ENCODE results near the gene C9orf78. TPM values are rescaled to one million over a fixed set of nuclear protein-coding genes. Genes with fewer than 3 reads are reported as not detected.

Gene C9orf78, protein sequence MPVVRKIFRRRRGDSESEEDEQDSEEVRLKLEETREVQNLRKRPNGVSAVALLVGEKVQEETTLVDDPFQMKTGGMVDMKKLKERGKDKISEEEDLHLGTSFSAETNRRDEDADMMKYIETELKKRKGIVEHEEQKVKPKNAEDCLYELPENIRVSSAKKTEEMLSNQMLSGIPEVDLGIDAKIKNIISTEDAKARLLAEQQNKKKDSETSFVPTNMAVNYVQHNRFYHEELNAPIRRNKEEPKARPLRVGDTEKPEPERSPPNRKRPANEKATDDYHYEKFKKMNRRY
- polyA plus RNA-seq (2013, experiment 1 of 4): 56.0 TPM
- polyA plus RNA-seq (2013, experiment 2 of 4): 55.0 TPM
- 44.1 TPM for polyA plus RNA-seq (2013, experiment 3 of 4)
- polyA plus RNA-seq (2013, experiment 4 of 4): 51.2 TPM

DNA sequence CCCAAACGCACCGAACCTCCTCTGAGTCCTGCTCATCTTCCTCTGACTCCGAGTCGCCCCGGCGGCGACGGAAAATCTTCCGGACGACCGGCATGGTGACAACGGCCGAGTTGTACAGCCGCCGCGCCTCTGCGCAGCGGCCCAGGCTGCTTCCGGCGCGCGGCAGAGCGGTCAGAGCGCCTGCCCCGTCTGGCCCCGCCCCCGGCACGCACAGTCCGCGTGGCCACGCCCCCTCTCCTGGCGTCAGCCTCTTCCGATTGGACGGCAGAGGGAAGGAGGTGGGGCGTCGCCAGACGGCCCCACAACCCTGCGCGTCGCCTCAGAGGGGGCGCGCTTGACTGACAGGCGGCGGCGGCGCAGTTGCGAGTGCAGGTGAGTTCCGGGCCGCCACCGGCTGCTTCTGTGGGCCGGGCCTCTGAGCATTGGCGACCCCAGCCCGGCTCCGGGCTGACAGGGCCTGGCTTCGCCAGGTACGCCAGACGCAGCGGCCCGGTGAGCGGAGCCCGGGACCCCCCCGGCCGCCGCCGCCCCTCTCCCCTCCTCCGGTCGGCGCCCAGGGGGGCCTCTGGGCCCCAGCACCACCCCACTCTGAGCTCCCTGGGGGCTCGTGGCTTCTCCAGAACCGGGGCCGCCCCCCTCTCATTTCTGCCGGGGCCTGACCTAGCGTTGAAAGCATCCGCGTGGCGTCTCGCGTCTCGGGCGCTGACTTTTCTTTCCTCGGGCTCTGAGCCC lies at the start of gene C9orf78, which contains the start of gene USP20:
Gene C9orf78 (minus strand): TSS at position 148 of the 732 bp plus-strand sequence. CDS start 54 bp downstream, at position 94.
Gene USP20 (plus strand): TSS at position 331 of the 732 bp plus-strand sequence. CDS start 17,098 bp downstream, outside the sequence.
- H3K27ac ChIP-seq (ENCODE audit: insufficient read depth, low read depth, low read length, poor library complexity, severe bottlenecking): no peak within 1 kb of the TSS
- no peaks in the 10 kb centered on the region for H3K27me3 ChIP-seq (ENCODE audit: control insufficient read depth, insufficient read depth, low read length, poor library complexity, severe bottlenecking)
- H3K4me1 ChIP-seq (ENCODE audit: control insufficient read depth, insufficient read depth, low read length): peaks cover 5% of the 10 kb centered on the region
- H3K4me3 ChIP-seq (ENCODE audit: insufficient read depth, low read depth, low read length): peak within 1 kb of the TSS; percentile 92
- H3K9me3 ChIP-seq (ENCODE audit: control insufficient read depth, low read length): no peaks in the 10 kb centered on the region
- WGBS, 2 experiments: 0% methylated on average over 81 of the region's 81 CpGs
- peaks cover 9% of the 10 kb centered on the region for H3K36me3 ChIP-seq (ENCODE audit: control insufficient read depth, insufficient read depth, low read length)

DNA sequence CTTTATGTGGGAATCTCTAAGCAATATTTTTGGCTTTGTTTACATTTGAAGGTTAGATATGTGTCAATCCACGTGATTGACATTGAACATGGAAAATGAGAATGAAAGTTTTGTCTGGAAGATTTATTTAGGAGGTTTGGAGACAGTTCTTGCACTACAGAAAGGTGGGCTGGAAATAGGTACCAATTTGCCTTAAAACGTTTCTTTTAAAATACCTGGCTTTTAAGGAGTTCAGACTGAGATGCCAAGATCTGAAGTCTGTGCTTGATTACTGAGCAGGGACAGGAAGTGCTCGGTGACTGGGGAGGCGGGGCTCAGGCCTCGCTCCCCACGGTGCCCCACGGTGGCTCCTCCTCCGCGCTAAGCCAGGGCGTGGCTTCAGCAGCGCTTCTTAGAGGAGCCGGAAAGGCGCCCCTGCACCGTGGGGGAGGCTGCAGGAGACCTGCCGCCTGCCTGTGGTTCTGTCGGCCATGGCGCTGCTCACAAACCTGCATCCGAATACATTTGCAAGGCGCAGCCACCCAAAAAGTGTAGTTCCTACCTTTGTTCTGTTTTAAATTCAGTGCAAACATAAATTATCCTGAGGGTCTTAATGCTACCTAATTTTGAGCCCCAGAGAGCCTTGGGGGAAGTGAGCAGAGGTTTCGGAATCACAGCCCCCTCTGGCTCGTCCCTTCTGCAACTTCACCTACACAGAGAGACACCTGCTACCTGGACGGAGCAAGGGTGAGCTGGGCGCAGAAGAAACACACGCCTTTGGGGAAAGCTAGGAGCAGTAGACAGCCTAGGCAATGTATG lies 49.3 kb upstream of the C9orf78 start:
- peaks cover 12% of the 10 kb centered on the region for H3K4me1 ChIP-seq (ENCODE audit: control insufficient read depth, insufficient read depth, low read length)
- peaks cover 3% of the 10 kb centered on the region for H3K36me3 ChIP-seq (ENCODE audit: control insufficient read depth, insufficient read depth, low read length)
- 20 to 21% methylated on average over 24 of the region's 24 CpGs for WGBS, 2 experiments
- H3K27me3 ChIP-seq (ENCODE audit: control insufficient read depth, insufficient read depth, low read length, poor library complexity, severe bottlenecking): no peaks in the 10 kb centered on the region
- H3K9me3 ChIP-seq (ENCODE audit: control insufficient read depth, low read length): no peaks in the 10 kb centered on the region
- peak overlapping the region; percentile 19 for H3K27ac ChIP-seq (ENCODE audit: insufficient read depth, low read depth, low read length, poor library complexity, severe bottlenecking)
- peak overlapping the region; percentile 14 for H3K4me3 ChIP-seq (ENCODE audit: insufficient read depth, low read depth, low read length)

DNA sequence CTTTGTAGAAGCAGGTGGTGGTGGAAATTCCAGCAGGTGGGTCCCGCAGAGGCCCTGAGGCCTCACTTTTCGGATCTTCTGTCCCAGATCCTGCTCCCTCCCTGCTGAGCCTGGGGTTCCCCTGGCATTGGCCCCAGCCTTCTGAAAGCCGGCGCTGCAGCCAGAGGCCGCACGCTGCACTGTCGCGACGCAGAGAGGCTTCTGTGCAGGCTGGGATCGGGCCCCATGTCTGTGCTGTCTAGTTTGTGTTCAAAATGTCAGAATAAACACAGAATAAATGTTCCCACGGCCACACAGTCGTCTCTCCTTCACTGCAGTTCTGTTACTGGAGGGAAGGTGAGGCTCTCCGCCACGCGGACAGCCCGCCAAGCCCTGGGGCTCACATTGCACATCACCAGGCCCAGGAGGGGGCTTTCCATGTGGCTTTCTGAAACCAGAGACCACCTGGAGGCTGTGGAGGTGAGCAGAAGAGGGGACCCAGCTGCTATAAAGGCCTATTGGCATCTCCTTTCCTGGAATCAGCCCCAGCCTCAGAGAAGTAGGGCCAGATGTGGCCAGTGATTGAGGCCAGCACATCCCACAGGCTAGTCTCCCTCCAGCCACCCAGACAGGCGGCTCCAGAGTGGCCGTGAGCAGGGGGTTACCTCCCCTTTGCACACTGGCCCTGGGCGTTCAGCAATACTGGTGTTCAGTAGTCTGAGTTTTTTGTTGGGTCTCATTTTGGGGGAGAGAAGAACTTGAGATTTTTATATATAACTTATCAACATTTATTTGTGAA lies 46.7 kb upstream of the C9orf78 start:
- Histone ChIP-seq H3K4me1 (ENCODE audit: control insufficient read depth, insufficient read depth, low read length) (peaks cover 12% of the 10 kb centered on the region), H3K4me3 (ENCODE audit: insufficient read depth, low read depth, low read length) (no peak overlapping the region), H3K9me3 (ENCODE audit: control insufficient read depth, low read length) (no peaks in the 10 kb centered on the region), H3K27ac (ENCODE audit: insufficient read depth, low read depth, low read length, poor library complexity, severe bottlenecking) (no peak overlapping the region), H3K36me3 (ENCODE audit: control insufficient read depth, insufficient read depth, low read length) (no peaks in the 10 kb centered on the region), H3K27me3 (ENCODE audit: control insufficient read depth, insufficient read depth, low read length, poor library complexity, severe bottlenecking) (no peaks in the 10 kb centered on the region)
- 92% methylated on average over 19 of the region's 19 CpGs for WGBS, 2 experiments

DNA sequence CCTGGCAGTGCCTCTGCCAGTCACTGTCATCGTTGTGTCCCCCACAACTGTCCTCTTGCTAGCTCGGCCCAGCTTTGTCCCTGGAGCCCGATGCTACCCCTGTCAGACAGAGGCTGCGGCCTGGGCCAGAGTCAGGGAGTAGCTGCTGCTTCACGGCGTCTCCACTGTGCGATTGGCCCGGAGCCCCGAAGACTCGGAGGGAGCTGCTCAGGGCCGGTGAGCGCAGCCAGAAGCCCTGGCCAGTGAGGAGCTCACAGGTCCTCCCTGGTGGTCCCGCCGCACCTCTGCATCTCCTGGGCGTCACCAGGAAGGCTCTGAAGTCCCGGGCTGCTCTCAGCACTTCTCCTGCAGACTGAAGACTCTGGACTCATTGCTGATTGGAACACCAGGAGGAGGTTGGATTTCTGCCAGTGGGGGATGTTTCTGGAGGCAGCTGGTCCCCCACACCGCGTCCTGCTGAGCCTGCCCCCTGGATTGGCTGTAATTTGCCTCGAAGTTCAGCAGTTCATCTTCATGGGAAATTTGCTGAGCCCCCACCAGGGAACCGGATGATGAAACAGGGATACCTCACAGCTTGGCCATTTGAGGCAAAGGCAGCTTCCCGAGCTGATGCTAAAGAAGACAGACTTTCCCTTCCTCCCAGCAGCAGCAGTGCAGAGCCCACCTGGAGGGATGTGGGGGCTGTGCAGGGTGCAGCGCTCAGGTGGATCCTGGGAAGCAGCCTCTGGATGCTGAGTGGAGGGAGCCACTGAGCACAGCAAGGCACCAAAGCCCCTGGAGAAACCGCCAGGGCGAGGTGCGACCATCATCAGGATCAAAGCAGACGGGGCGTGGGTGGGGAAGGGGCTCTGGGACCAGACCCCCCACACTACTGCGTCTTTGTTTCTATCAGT lies 45.8 kb upstream of the C9orf78 start:
- H3K36me3 ChIP-seq (ENCODE audit: control insufficient read depth, insufficient read depth, low read length): no peaks in the 10 kb centered on the region
- no peak overlapping the region for H3K4me3 ChIP-seq (ENCODE audit: insufficient read depth, low read depth, low read length)
- peaks cover 12% of the 10 kb centered on the region for H3K4me1 ChIP-seq (ENCODE audit: control insufficient read depth, insufficient read depth, low read length)
- H3K9me3 ChIP-seq (ENCODE audit: control insufficient read depth, low read length): no peaks in the 10 kb centered on the region
- H3K27ac ChIP-seq (ENCODE audit: insufficient read depth, low read depth, low read length, poor library complexity, severe bottlenecking): no peak overlapping the region
- no peaks in the 10 kb centered on the region for H3K27me3 ChIP-seq (ENCODE audit: control insufficient read depth, insufficient read depth, low read length, poor library complexity, severe bottlenecking)
- WGBS, 2 experiments: 86% methylated on average over 28 of the region's 28 CpGs

DNA sequence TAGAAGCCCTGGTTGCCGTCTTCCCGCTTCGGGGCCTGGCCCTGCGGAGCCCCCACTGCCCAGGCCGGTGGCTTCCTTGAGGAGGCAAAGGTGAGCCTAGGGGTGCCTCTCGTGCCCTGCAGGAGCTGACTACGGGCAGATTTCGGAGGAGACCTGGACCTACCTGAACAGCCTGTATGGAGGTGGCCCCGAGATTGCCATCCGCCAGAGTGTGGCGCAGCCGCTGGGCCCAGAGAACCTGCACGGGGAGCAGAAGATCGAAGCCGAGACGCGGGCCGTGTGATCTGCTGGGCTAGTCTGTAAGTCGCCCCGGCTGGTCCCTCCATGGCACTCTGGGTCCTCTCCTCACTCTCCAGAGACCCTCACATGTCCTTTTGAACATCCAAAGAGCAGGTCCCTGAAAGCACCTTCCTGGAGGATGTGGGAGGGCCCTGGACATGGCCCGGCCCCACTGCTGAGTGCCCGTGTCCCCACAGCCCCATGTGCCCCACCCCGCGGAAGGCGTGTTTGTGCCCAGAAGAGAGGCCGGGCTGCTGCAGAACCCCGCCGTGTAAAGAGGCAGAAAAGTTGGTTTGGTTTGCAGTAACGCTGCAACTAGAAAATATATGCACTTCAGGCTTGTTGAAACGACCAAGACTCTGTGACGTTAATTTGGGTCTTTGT lies 45.0 kb upstream of the C9orf78 start:
- Histone ChIP-seq H3K4me1 (ENCODE audit: control insufficient read depth, insufficient read depth, low read length) (peaks cover 6% of the 10 kb centered on the region), H3K27ac (ENCODE audit: insufficient read depth, low read depth, low read length, poor library complexity, severe bottlenecking) (no peak overlapping the region), H3K9me3 (ENCODE audit: control insufficient read depth, low read length) (no peaks in the 10 kb centered on the region), H3K4me3 (ENCODE audit: insufficient read depth, low read depth, low read length) (no peak overlapping the region), H3K27me3 (ENCODE audit: control insufficient read depth, insufficient read depth, low read length, poor library complexity, severe bottlenecking) (no peaks in the 10 kb centered on the region), H3K36me3 (ENCODE audit: control insufficient read depth, insufficient read depth, low read length) (peaks cover 4% of the 10 kb centered on the region)
- 94% methylated on average over 31 of the region's 31 CpGs for WGBS, 2 experiments

DNA sequence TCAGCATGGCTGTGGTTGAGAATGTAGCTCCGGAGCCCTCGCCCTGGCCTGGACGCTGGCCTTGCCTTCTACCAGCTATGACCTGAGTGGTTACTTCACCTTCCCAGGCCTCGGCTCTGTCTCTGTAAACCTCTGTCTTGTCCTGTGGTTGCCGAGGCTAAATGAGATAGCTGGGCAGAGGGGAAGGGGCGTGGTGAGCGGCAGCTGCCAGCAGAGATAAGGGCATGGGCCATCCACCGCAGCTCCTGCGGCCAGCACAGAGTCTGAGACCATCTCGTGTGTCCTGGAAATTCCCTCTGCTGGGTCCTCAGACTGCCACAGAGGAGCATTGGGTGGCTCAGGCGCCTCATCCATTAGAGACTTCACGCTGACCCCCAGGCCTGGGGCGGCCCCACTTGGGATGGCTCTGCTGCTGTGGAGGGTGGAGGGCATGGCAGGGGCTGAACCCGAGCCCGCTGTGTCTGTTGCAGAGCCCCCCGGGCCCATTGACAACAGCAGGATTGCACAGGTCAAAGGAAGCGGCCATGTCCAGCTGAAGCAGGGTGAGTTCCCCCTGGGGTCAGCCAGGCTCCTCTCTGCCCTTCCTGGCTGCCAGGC lies 44.1 kb upstream of the C9orf78 start:
- Histone ChIP-seq H3K9me3 (ENCODE audit: control insufficient read depth, low read length) (no peaks in the 10 kb centered on the region), H3K27me3 (ENCODE audit: control insufficient read depth, insufficient read depth, low read length, poor library complexity, severe bottlenecking) (no peaks in the 10 kb centered on the region), H3K4me3 (ENCODE audit: insufficient read depth, low read depth, low read length) (no peak overlapping the region), H3K36me3 (ENCODE audit: control insufficient read depth, insufficient read depth, low read length) (peaks cover 6% of the 10 kb centered on the region), H3K4me1 (ENCODE audit: control insufficient read depth, insufficient read depth, low read length) (no peaks in the 10 kb centered on the region), H3K27ac (ENCODE audit: insufficient read depth, low read depth, low read length, poor library complexity, severe bottlenecking) (no peak overlapping the region)
- WGBS, 2 experiments: 93 to 94% methylated on average over 17 of the region's 17 CpGs

DNA sequence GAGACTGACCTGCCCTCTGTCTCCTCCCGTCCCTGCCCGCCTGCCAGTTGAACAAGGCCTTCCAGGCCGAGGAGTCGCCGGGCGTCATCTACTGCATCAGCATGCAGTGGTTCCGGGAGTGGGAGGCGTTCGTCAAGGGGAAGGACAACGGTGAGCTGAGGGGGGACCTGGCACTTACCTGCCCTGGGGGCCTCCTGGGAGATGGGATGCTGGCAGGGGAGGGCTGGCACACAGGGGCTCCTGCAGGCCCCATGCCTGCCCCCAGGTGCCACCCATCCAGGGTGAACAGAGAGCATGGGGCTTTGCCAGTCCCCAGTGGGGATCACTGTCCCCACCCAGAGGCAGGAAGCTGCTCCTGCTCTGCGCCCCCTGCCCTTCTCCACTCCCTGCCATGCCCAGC lies 43.2 kb upstream of the C9orf78 start:
- 96 to 97% methylated on average over 11 of the region's 11 CpGs for WGBS, 2 experiments

DNA sequence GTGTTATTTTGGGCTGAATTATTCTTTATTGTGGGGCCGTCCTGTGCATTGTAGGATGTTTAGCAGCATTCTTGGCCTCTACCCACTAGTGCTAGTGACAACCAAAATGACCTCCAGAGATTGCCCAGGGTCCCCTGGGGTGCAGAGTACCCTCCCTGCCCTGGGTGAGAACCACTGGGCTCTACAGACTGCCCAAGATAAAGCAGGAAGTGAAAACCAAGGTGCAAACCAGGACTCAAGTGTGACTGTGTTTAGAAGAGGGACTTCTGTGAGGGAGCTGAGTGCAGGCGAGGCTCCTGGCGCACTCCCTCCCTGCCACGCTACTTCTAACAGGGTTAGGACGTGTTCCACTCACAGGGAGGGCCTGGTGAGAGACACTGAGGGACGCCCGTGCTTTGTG lies 41.7 kb upstream of the C9orf78 start:
- Histone ChIP-seq H3K36me3 (ENCODE audit: control insufficient read depth, insufficient read depth, low read length) (peaks cover 6% of the 10 kb centered on the region), H3K27me3 (ENCODE audit: control insufficient read depth, insufficient read depth, low read length, poor library complexity, severe bottlenecking) (no peaks in the 10 kb centered on the region), H3K4me3 (ENCODE audit: insufficient read depth, low read depth, low read length) (no peak overlapping the region), H3K4me1 (ENCODE audit: control insufficient read depth, insufficient read depth, low read length) (no peaks in the 10 kb centered on the region), H3K27ac (ENCODE audit: insufficient read depth, low read depth, low read length, poor library complexity, severe bottlenecking) (no peak overlapping the region), H3K9me3 (ENCODE audit: control insufficient read depth, low read length) (no peaks in the 10 kb centered on the region)
- 94% methylated on average over 7 of the region's 7 CpGs for WGBS, 2 experiments

More for the DNA sequence above, 43.2 kb upstream of the C9orf78 start:
- Histone ChIP-seq H3K27ac (ENCODE audit: insufficient read depth, low read depth, low read length, poor library complexity, severe bottlenecking) (no peak overlapping the region), H3K9me3 (ENCODE audit: control insufficient read depth, low read length) (no peaks in the 10 kb centered on the region), H3K36me3 (ENCODE audit: control insufficient read depth, insufficient read depth, low read length) (peaks cover 6% of the 10 kb centered on the region), H3K27me3 (ENCODE audit: control insufficient read depth, insufficient read depth, low read length, poor library complexity, severe bottlenecking) (no peaks in the 10 kb centered on the region), H3K4me1 (ENCODE audit: control insufficient read depth, insufficient read depth, low read length) (no peaks in the 10 kb centered on the region), H3K4me3 (ENCODE audit: insufficient read depth, low read depth, low read length) (no peak overlapping the region)
